SK-N-SH treated with all-trans-retinoic acid at 6 μM for 48 hours (cell line): Measurements from ENCODE around the gene SULT1A2.

Experiments used
- ARNTL ChIP-seq: fragments of 450-650 bp; formaldehyde crosslinking; IDR thresholded peaks from 2 replicates; pipeline ENCODE4 v1.5.0; 2020; ENCODE audit warnings: low read depth, mild to moderate bottlenecking, moderate library complexity, borderline replicate concordance
- CSDC2 ChIP-seq: fragments of 250-450 bp; sonication (Bioruptor Pico); IDR thresholded peaks from 2 replicates; pipeline ENCODE4 v1.5.0; 2020; ENCODE audit warnings: mild to moderate bottlenecking, moderate library complexity
- ISL1 ChIP-seq: fragments of 250-450 bp; sonication (Bioruptor Pico); IDR thresholded peaks from 2 replicates; pipeline ENCODE4 v2.1.2; 2022; ENCODE audit warnings: mild to moderate bottlenecking, moderate library complexity
- ZFP3 ChIP-seq: fragments of 250-450 bp; sonication (Bioruptor Pico); IDR thresholded peaks from 2 replicates; pipeline ENCODE4 v1.5.0; 2020; ENCODE audit warnings: mild to moderate bottlenecking, moderate library complexity
- ZFP30 ChIP-seq: fragments of 450-650 bp; formaldehyde crosslinking; IDR thresholded peaks from 2 replicates; pipeline ENCODE4 v1.5.0; 2022; ENCODE audit warnings: mild to moderate bottlenecking, moderate library complexity
- TF ChIP-seq, protein P1 (sequence below): fragments of 250-450 bp; sonication (Bioruptor Pico); IDR thresholded peaks from 2 replicates; pipeline ENCODE4 v1.8.0; 2020; ENCODE audit warnings: mild to moderate bottlenecking, moderate library complexity, borderline replicate concordance

DNA sequence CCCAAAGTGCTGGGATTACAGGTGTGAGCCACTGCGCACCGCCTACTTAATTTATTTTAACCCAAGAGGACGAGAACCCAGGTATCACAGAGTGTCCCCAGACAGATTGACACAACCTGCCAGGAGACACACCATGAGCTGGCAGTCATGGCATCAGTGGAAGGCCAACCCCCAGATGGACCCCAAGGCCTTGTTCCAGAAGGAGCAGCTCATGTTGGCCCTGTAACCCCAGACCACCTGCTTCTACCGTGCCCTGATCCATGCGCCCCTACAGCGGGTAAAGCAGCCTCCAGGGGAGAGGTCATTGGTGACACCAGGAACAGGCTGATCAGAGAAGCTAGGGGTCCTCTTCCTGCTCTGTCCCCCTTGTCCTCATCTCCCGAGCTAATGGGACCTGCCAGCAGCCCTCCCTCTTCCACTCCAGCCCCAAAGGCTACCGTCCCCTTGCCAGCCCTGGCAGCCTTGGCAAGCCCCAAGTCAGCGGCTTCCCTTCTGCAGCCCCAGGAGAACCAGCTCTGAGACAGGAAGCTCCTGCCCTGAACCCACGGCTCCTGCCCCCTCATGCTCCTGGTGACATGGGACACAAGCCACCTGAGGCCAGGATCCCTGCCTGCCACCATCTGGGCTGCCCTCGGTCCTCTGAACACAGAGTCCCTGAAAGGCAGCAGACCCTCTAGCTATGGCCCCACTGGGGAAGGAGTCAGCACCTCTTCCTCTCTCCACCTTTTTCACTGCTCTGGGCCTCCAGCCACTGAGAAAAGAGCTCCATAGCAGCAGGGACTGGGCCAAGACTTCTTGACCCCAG is 6.7 kb upstream of the SULT1A2 start:
- TF ChIP-seq, protein P1, sequence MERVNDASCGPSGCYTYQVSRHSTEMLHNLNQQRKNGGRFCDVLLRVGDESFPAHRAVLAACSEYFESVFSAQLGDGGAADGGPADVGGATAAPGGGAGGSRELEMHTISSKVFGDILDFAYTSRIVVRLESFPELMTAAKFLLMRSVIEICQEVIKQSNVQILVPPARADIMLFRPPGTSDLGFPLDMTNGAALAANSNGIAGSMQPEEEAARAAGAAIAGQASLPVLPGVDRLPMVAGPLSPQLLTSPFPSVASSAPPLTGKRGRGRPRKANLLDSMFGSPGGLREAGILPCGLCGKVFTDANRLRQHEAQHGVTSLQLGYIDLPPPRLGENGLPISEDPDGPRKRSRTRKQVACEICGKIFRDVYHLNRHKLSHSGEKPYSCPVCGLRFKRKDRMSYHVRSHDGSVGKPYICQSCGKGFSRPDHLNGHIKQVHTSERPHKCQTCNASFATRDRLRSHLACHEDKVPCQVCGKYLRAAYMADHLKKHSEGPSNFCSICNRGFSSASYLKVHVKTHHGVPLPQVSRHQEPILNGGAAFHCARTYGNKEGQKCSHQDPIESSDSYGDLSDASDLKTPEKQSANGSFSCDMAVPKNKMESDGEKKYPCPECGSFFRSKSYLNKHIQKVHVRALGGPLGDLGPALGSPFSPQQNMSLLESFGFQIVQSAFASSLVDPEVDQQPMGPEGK (CRISPR knock-in tag) = no peak
- TF ChIP-seq ARNTL (CRISPR knock-in tag) (no peak), ISL1 (CRISPR knock-in tag) (no peak), ZFP3 (CRISPR knock-in tag) (no peak), CSDC2 (CRISPR knock-in tag) (no peak), ZFP30 (CRISPR knock-in tag) (no peak)
